Fibroblast of lung (primary cell): ENCODE results near the gene ZNF789. TPM values are rescaled to one million over a fixed set of nuclear protein-coding genes. Genes with fewer than 3 reads are reported as not detected.

Source experiments
- DNase-seq, 2 donors: peaks; one replicate each; pipeline versions ENCODE4 v3.0.0 to v3.0.0-alpha.2; 2010; ENCODE audit warnings: low read depth in 2 of 2
- H2AFZ ChIP-seq: 2 replicates; pipeline ENCODE4 v1.5.1; 2012; ENCODE audit warnings: low read length, control low read depth, inconsistent platforms
- H3K27ac ChIP-seq: 2 replicates; pipeline ENCODE4 v1.5.1; 2011; ENCODE audit warnings: low read length, control low read depth; ENCODE audit not compliant: insufficient read depth
- H3K27me3 ChIP-seq: 2 replicates; pipeline ENCODE4 v1.5.1; 2011; ENCODE audit warnings: mild to moderate bottlenecking, low read length; ENCODE audit not compliant: control insufficient read depth, insufficient read depth
- H3K36me3 ChIP-seq: 2 replicates; pipeline ENCODE4 v1.5.1; 2011; ENCODE audit warnings: low read length; ENCODE audit not compliant: control insufficient read depth, insufficient read depth
- H3K4me1 ChIP-seq: 2 replicates; pipeline ENCODE4 v1.5.1; 2011; ENCODE audit warnings: low read length; ENCODE audit not compliant: control insufficient read depth, insufficient read depth; ENCODE audit errors: extremely low read depth
- H3K4me2 ChIP-seq: 2 replicates; pipeline ENCODE4 v1.5.1; 2011; ENCODE audit warnings: low read length, control low read depth; ENCODE audit not compliant: insufficient read depth; ENCODE audit errors: extremely low read depth
- H3K4me3 ChIP-seq, 4 experiments: fragments of 200-600 bp in 1 of 4; sonication (generic) in 1 of 4; replicated peaks in 1 of 4; 2 replicates each; pipeline ENCODE4 v1.5.1; 2011 to 2016; ENCODE audit warnings: low read length in 4 of 4, low read depth in 3 of 4, mild to moderate bottlenecking in 3 of 4, control low read depth in 2 of 4, inconsistent platforms in 1 of 4, mixed read lengths in 1 of 4; ENCODE audit not compliant: insufficient read depth in 1 of 4; ENCODE audit errors: control extremely low read depth in 1 of 4
- H3K79me2 ChIP-seq: 2 replicates; pipeline ENCODE4 v1.5.1; 2012; ENCODE audit warnings: mild to moderate bottlenecking, low read length, inconsistent platforms; ENCODE audit not compliant: control insufficient read depth, insufficient read depth
- H3K9ac ChIP-seq: 2 replicates; pipeline ENCODE4 v1.5.1; 2011; ENCODE audit warnings: mild to moderate bottlenecking, low read length, control low read depth; ENCODE audit not compliant: insufficient read depth
- H3K9me3 ChIP-seq: 2 replicates; pipeline ENCODE4 v1.5.1; 2012; ENCODE audit warnings: low read depth, low read length; ENCODE audit not compliant: control insufficient read depth, insufficient read depth
- H4K20me1 ChIP-seq: 2 replicates; pipeline ENCODE4 v1.5.1; 2011; ENCODE audit warnings: low read length; ENCODE audit not compliant: control insufficient read depth, insufficient read depth; ENCODE audit errors: extremely low read depth
- EZH2 ChIP-seq: IDR thresholded peaks from 2 replicates; pipeline ENCODE4 v1.5.1; 2012; ENCODE audit warnings: low read length, control low read depth, mild to moderate bottlenecking; ENCODE audit errors: missing control alignments
- polyA plus RNA-seq, 2 donors: library from polyadenylated mRNA; depleted of rRNA in 1 of 2; stranded (reverse) in 1 of 2; unstranded in 1 of 2; fragments of >200 nt; gene quantifications; 2 replicates each; pipeline ENCODE4 v1.2.1, GENCODE V29; 2011 to 2012; ENCODE audit warnings: missing spikeins in 1 of 2
- total RNA-seq: library from RNA; depleted of rRNA; stranded (reverse); fragments of >200 nt; gene quantifications from 2 replicates; pipeline ENCODE4 v1.2.1, GENCODE V29; 2014
- TF ChIP-seq, protein P1 (sequence below), 2 donors: IDR thresholded peaks in 1 of 2; conservative IDR thresholded peaks in 1 of 2; 1 replicate in 1 of 2; 2 replicates in 1 of 2; pipeline ENCODE4 v1.5.1; 2011 to 2012; ENCODE audit warnings: low read length in 2 of 2, control low read depth in 1 of 2, inconsistent platforms in 1 of 2, low read depth in 1 of 2, mild to moderate bottlenecking in 1 of 2

The ZNF789 gene
- total and polyA plus RNA-seq, 2 donors (not counting 1 experiment from before 2014, with no cell fraction given), result 4.8 to 8.7 TPM

DNA sequence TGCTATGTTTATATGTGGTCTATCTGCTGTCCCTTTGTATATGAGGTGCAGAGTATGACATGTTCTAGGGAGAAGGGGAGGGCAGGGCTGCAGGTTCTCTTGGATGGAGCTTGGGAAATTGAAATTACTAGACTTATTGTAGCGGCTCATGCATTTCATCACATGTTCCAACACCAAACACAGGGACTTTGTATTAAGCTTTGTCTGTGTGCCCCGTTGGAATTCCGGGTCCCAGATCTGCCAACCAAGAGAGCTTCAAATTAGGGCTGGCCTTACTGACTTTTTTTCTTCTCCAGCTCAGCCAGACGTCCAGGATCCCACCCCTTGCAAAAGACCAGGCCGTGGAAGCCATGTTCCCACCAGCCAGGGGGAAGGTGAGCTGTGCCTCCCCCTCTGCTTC is 3.4 kb downstream of the ZNF789 start:
- Histone ChIP-seq H3K4me1 (peaks cover 2% of the 10 kb centered on the region), H3K36me3 (peaks cover 6% of the 10 kb centered on the region), H3K27me3 (no peaks in the 10 kb centered on the region), H3K9me3 (no peaks in the 10 kb centered on the region), H4K20me1 (no peaks in the 10 kb centered on the region), H2AFZ (no peak overlapping the region), H3K4me3 (no peak overlapping the region), H3K27ac (no peak overlapping the region), H3K79me2 (peaks cover 43% of the 10 kb centered on the region), H3K4me2 (no peak overlapping the region), H3K9ac (no peak overlapping the region)
- no peak for TF ChIP-seq EZH2
- TF ChIP-seq, protein P1, sequence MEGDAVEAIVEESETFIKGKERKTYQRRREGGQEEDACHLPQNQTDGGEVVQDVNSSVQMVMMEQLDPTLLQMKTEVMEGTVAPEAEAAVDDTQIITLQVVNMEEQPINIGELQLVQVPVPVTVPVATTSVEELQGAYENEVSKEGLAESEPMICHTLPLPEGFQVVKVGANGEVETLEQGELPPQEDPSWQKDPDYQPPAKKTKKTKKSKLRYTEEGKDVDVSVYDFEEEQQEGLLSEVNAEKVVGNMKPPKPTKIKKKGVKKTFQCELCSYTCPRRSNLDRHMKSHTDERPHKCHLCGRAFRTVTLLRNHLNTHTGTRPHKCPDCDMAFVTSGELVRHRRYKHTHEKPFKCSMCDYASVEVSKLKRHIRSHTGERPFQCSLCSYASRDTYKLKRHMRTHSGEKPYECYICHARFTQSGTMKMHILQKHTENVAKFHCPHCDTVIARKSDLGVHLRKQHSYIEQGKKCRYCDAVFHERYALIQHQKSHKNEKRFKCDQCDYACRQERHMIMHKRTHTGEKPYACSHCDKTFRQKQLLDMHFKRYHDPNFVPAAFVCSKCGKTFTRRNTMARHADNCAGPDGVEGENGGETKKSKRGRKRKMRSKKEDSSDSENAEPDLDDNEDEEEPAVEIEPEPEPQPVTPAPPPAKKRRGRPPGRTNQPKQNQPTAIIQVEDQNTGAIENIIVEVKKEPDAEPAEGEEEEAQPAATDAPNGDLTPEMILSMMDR (conservative IDR thresholded peaks at IDR 0.05 in 1 of 2, IDR thresholded peaks at IDR 0.05 in 1 of 2; ENCODE audit: low read depth in 1 of 2, low read length in 2 of 2), result no peak
- DNase-seq, result no peak

DNA sequence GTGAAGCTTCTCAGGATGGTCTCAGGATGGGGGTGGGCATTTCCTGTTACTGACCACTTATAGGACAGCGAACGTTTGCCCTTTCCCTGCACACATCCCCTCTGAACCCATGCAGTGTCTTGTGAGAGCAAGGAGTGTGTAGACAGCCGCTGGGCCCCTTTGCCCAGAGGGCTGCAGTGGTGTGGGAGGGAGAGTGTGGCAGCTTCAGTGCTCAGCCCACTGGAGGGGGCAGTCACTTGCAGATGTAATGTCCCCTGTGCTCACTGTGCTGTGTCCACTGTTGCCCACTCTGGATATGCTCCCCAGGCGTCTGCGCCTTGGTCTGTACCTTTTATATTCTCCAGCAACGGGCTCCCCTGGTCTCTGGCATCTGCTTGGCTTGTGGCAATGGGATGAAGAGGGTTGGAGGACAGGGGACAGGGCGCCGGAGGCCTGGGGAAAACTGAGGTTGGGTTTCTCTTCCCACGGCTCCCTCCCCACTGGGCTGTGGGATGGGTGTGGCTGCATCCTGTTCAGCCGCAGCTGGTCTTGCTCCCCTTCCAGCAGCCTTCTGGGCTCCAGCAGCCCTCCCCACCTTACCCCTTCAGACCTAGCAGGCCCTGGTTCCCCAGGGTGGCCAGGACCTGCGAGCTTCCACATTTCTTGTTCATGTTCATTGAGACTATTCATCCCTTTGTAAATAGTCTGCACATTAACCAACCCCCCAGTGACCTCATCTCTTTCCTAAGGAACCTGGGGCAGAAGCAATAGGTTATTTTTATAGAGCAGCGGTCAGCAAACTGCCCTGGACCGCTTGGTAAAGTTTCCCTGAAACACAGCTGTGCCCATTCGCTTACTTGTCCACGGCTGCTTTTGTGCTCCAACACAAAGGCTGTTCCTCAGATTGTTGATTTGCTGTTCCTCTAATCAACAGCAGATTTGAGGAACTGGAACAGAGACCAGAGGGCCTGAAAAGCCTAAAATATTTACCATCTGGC is 6.1 kb downstream of the ZNF789 start:
- Histone ChIP-seq H3K4me1 (no peaks in the 10 kb centered on the region), H3K36me3 (peaks cover 7% of the 10 kb centered on the region), H3K4me3 (no peak overlapping the region), H3K4me2 (no peak overlapping the region), H4K20me1 (no peaks in the 10 kb centered on the region), H3K9ac (no peak overlapping the region), H3K27me3 (no peaks in the 10 kb centered on the region), H2AFZ (no peak overlapping the region), H3K79me2 (peaks cover 35% of the 10 kb centered on the region), H3K9me3 (no peaks in the 10 kb centered on the region), H3K27ac (no peak overlapping the region)
- no peak for TF ChIP-seq EZH2
- TF ChIP-seq, protein P1 (conservative IDR thresholded peaks at IDR 0.05 in 1 of 2, IDR thresholded peaks at IDR 0.05 in 1 of 2; ENCODE audit: low read depth in 1 of 2, low read length in 2 of 2), result no peak
- no peak for DNase-seq

DNA sequence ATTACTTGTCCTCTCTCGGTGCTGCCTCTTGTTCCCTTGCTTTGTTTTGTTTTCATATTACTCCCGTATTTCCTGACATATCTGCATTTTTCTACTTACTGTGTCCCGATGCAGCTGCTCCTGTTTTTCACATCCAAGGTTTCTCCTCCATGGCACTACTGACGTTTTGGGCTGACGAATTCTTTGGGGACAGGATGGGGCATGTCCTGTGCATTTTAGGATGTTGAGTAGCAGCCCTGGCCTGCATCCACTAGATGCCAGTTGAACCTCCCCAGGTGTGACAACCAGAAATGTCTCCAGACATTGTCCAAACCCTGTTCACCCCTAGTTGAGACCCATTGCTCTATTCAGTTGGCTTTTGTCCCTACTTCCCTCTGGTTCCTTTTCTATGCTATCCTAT is 12.4 kb downstream of the ZNF789 start:
- Histone ChIP-seq H2AFZ (no peak overlapping the region), H3K36me3 (peaks cover 1% of the 10 kb centered on the region), H3K4me2 (no peak overlapping the region), H3K4me1 (no peaks in the 10 kb centered on the region), H3K9me3 (no peaks in the 10 kb centered on the region), H3K27me3 (no peaks in the 10 kb centered on the region), H3K79me2 (no peaks in the 10 kb centered on the region), H4K20me1 (no peaks in the 10 kb centered on the region), H3K4me3 (no peak overlapping the region), H3K9ac (no peak overlapping the region), H3K27ac (no peak overlapping the region)
- no peak for TF ChIP-seq EZH2
- TF ChIP-seq, protein P1 (conservative IDR thresholded peaks at IDR 0.05 in 1 of 2, IDR thresholded peaks at IDR 0.05 in 1 of 2; ENCODE audit: low read depth in 1 of 2, low read length in 2 of 2), result no peak
- no peak for DNase-seq
